NCI-H128 (cell line): ENCODE data around the gene TGFB1I1.
"Not testable (repeated sequence)": the region's sequence is repeated elsewhere in the genome, so short reads cannot be mapped to it uniquely, and the experiment has no call there.

Experiments
- DNase-seq: peaks from one replicate; lab custom pipeline; 2025; ENCODE audit not compliant: unreplicated experiment; lab: John Stamatoyannopoulos, UW

The TGFB1I1 gene

DNA sequence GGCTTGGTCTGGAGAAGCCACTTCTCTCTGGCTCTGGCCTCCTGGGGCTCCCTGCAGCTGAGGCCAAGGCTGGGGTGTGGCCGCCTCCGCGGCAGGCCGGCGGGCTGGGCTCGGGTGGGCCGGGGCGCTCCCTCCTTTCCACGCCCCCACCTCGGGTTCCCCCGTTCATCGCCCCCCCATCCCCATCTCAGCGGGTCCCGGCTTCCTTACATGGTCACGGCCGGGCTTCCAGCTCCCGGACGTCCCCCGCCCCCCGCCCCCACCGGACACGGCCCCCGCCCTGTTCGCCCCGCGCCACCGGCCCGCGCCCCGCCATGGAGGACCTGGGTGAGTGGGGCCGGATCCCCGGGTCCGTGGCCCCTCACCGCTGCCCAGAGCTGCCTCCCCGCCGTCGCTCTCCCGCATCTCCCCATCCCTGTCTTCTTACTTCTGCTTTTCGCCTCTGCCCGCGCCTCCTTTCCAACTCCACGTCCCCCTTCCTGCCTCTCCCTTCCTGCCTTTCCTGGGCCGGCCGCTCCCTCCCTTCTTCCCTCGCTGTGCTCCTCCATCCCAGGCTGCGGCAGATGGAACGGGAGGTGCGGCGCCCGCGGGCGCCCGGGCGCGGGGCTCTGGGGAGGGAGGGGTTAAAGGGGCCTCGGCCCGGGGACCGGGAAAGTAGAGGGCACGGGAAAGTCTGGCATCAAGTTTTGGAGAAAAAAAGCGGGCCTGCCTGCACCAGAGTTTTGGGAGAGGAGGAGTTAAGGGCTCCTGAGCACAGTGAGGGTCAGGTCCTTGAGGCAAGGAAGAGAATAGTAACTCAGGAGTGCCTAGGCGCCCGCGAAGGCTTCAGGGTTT lies at the start of gene TGFB1I1:
Gene TGFB1I1 (plus strand): TSS at position 278 of the 834 bp plus-strand sequence. CDS start 37 bp downstream, at position 315.
- DNase-seq, result no peak

DNA sequence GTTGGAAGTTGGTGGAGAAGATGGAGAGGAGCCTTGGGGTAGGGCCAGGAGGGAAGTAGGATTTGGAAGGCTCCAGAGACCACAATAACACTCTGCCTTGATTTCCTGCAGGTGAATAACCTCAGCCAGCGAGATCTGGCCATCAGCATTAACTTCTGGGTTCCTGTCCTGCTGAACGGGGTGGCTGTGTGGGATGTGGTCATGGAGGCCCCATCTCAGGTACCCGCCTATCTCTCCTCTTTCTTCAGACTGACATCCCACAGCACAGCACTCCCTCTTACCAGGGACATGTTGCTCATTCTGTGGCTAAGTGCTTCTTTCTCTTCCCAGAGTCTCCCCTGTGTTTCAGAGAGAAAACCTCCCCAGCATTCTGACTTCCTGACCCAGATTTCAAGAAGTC lies 48.7 kb upstream of the TGFB1I1 start:
- DNase-seq, result no peak

DNA sequence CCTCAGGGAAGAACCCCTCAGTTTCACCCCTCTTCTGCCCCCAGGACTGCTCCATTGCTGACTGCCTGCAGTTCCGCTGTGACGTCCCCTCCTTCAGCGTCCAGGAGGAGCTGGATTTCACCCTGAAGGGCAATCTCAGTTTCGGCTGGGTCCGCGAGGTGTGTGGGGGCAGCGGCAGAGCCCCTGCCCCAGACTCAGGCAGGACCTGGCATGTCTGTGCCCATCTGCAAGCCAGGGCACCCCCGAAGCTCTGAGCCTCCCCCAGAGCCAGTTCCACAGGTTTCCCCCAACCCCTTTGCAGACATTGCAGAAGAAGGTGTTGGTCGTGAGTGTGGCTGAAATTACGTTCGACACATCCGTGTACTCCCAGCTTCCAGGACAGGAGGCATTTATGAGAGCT lies 48.2 kb upstream of the TGFB1I1 start:
- no peak for DNase-seq

DNA sequence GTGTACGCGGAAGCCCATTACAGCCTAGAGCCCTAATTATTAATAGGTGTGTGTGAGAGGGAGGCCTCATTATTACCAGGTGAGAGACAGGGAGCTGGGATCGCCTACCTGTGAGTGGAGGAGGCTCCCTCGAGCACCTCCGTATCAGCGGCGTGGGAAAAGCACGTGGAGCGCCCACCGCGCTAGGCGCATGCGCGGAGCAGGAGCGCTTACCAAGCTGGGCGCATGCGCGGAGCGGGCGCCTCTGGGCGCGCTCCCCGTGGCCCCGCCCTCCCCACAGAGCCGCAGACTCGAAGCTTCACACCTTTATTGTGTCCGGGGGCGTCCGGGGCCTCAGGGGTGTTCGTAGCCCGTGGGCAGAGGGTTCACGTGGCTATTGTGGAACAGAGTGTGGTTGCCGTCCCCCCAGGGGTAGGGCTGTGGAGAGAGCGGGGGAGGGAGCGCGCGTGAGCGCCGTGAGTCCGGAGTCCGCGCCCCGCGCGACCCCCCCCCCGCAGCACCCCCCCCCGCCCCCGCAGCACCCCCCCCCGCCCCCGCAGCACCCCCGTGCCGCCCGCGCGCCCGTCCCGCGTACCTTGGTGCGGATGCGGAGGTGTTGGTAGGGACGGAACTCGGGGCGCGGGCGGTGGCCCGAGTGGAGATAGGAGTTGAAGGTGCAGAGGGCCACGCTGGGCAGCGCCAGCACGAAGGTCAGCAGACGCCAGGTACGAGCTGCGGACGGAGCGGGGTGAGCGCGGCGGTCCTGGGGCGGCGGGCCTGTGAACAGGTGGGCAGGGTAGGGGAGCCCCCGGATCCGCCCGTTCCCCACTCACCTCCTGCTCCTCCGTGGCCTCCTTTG lies 44.3 kb upstream of the TGFB1I1 start:
- DNase-seq, result no peak

DNA sequence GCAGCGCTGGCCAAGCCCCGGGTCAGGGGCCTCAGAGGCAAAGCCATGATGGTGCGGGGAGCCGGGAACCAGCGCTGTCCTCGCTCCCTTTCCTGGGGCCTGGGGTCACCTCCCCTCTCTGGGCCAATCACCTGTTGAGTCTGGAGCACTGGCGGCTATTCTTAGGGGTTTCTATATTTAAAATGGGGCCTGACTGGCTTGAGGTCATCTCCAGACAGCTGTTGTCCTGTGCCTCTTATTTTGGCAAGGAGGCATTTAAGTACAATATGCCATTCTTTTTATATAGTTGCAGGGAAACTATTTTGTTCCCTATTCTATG lies 43.7 kb upstream of the TGFB1I1 start, which contains the start of gene COX6A2:
Gene COX6A2 (minus strand): TSS at position 82 of the 319 bp plus-strand sequence. CDS start 35 bp downstream, at position 47.
- DNase-seq, result no peak

DNA sequence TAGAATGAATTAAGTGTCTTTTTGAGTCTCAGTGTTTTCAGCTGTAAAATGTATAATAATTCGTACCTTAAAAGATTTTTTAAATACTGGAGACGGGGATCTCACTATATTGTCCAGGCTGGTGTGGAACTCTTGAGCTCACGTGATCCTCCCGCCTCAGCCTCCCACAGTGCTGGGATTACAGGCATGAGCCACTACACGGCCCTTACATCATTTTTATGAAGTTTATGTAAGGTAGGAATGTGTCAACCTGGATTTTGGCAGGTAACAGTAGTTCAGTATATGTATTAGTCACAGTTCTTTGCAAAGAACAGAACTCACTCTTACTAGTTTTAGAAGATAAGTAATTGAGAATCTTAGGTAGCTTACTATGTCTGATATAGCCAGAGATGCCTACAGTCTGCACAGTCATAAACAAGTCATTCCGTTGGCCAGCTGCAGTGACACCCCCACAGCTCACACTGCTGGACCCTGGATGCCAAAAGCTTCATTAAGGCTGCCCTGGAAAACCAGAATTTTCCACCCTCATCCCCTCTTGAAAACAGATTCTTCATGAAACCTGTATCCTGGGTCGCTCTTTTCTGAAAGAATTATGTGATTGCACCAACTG lies 43.2 kb upstream of the TGFB1I1 start:
- no peak for DNase-seq

DNA sequence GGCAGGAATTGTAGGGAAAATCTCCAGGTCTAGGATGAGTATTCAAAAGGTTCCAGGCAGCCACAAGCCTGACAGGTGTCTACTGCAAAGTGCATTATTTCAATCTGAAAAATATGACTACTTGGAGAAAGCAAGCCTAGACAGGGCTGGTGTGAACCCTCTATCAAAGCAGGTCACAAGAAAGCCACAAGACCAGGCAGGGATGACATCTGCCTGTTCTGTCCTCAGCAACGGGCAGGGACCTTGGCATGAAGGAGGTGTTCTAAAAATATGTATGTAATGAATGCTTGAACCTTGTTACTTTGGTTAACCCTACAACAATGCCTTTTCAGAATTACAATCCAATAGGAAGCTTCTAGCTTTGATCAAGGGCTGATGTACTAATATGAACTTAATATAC lies 42.6 kb upstream of the TGFB1I1 start:
- DNase-seq, result no peak

DNA sequence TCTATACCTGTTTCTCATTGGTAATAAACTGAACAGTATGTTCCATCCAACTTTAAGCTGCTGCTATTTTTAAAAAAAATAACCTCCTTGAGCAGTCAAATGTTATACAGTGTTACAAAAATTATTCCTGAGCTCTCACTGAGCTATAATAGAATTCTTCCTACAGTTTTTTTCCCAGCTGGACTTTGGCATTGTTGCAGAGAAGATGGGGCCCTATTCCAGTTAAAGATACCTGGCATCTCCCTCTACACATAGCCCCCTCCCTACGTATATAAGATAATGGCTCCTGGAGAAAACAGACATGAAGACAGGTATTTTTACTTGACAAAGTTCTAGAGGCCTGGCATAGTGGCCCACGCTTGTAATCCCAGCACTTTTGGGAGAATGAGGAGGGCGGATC lies 42.2 kb upstream of the TGFB1I1 start:
- no peak for DNase-seq

DNA sequence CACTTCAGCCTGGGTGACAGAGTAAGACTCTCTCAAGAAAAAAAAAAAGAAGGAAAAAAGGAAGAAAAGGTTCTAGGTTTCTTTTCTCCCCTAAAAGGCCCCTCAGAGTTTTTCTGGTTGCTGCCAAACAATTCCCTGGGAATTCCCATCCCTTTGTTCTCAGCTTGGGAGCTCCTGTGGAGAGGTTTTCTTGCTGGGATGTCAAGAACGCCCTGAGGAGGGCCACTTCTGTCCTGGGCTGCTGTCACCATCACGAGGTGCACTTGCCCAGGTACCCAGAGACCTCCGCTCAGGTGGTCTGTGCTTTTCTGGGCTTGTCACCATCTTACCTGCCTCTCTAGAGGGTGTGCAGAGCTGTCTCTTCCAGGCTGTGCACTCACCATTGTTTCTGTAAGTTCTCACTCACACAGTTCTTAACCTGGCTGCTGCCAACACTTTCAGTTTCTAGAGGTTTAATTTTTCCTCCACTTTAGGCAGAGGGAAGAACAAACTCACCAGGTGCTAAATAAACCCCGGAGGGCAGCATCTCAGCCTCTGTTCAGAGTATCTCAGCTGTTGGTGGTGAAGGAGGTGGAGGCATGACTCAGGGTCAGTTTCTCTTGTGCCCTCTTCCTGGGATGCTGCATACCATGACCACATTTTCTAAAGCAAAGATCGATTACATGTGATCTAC lies 41.4 kb upstream of the TGFB1I1 start:
- no peak for DNase-seq

DNA sequence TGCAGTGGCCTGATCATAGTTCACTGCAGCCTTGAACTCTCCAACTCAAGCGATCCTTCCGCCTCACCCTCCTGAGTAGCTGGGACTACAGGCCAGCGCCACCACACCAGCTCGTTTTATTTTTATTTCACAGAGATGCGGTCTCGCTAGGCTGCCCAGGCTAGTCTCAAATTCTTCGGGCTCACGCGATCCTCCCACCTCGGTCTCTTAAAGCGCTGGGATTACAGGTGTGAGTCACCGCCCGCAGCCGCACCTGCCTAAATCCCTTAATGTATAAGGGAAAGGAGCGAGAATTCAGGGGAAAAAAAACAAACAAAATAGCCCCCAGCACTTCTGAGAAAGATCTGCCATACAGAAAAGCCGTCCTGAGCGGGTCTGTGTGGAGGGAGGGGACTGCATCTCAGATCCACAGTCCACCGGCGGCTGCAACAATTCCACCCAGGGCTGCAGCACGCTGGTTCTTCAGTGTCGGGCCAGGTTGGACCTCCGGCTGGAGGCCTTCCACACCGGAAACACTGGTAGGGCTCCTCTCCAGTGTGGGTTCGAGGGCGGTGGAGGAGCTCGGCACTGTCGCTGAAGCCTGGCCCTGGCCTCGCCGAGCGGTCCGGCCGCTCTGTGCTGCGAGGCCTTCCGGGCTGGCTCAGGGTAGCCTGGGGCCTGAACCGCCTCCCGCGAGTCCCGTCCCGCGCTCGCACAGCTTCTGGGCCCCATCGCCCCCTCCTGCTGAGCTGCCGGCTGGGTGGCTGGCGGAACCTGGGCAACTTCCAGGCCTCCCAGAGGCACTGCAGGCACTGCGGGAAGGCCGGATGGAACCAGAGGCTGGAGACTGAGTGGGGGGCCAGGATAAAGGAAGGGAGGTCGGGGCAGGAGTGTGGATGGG lies 36.4 kb upstream of the TGFB1I1 start:
- DNase-seq, result no peak

DNA sequence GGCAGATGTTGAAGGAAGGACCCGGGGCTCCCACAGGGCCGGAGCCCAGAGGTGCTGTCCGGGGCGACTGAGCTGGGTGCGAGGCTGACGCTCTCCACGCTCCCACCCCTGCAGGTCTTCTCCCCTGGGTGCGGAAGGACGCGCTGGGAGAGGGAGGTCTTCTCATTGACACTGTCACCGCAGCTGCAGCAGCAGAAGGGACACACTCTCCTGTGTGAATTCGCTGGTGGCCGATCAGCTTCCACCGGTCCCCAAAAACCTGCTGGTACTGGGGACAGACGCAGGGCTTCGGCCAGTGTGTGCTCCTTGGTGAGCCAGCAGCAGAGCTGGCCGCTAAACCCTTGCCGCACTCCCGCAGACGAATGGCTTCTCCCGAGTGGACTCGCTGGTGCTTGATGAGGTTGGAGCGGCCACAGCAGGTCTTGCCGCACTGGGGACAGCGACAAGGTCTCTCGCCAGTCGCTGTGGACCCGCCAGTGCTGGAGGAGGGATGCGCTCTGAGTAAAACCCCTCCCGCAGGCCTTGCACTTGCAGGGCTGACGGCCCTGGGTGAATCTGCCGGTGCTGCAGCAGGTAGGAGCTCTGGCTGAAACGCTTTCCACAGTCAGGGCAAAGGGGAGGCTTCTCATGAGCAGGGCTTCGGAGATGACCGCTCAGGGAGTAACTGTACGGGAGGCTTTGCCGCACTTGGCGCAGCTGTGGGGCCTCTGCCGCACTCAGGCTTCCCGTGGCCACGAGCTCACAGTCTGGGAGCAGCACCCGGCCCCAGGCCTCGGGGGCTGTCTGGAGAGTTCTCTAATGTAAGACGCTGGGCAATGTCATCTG lies 35.5 kb upstream of the TGFB1I1 start:
- no peak for DNase-seq

DNA sequence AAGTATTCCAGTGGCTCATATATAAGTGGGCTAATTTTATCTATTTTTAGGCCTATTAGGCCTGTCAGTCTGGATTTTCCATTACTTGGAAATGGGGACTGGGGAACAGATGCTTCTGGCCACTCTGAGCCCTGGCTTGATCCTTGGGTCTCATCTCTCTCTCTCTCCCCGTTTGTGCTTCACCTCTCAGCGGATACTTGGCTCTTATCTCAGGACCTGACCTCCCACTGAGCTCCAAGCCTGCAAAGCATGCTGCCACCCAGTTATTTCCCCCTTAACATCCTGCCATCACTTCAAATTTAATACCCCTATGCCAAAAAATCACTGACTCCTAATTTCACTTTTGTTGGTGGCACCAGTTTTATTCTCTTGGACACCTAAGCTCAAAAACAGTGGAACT lies 33.5 kb upstream of the TGFB1I1 start:
- DNase-seq, result no peak

DNA sequence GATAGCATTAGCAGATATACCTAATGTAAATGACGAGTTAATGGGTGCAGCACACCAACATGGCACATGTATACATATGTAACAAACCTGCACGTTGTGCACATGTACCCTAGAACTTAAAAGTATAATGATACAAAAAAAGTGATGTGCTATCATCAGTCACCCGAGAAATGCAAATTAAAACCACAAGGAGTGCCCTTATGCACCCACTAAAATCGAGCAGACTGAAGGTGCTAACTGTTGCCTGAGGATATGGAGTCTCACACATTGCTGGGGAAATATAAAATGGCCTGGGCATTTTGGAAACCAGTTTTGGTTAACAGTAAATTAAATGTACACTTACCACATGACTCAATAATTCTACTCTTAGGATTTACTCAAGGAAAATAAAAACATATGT lies 32.9 kb upstream of the TGFB1I1 start:
- DNase-seq, result not testable (repeated sequence)

DNA sequence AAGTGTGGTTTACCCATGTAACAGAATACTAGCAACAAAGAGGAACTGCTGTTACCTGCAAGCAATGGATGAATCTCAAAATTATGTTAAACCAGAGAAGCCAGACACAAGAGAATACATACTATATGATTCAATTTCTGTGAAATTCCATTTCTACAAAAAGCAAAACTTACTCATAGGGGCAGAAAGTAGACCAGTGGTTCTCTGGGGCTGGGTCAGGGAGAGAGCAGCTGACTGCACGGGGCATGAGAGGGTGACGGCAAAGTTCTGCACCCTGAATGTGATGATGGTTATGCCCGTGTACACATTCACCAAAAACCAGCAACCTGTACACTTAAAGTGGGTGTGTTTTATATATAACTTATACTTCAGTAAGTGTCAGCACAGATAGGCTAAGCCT lies 32.4 kb upstream of the TGFB1I1 start:
- DNase-seq, result no peak

DNA sequence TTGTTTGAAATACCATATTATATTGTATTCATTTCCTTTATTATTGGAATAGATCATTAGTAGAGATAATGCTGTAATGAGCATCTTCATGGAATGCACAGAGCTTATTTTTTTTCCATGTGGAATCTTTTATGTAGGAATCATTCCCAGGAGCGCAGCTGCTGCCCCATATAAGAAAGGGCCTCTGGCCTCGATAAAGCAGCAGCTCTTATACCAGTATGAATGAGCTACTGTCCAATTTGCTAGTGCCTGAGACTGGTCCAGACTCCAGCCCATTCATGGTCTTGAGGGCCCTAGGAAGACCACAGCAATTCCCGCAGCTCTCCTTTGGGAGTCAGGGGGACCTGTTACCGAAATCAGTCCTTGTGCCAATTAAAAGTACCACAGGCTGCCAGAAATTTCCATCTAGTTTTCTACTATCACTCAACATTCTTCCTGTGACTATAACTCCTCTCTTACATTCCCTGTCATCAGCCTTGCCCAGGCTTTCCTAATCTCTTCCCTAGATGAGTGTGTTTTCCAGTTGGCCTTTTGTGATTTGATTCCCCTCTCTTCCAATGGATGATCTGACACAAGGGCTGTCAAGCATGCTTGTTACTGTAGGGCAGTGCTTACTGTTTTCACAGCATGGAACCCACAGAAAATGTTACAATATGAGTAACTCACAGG lies 31.3 kb upstream of the TGFB1I1 start:
- DNase-seq, result no peak

DNA sequence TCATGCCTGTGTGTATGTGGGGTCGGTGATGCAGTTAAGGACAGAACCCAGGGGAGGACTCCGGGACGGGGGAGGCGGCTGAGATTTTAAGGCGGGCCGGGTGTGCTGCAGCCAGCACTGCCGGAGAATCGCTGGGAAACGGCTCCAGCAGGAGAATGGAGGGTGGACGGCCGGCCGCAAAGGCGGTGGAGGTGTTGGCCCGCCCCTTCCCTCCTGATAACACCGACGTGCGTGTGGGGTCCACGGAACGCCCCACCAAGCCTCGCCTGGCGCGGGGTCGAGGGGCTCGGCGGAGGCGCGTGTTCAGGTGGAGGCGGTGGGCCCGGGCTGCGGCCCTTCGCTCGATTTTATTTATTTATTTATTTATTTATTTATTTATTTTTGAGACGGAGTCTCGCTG lies 30.0 kb upstream of the TGFB1I1 start:
- no peak for DNase-seq

DNA sequence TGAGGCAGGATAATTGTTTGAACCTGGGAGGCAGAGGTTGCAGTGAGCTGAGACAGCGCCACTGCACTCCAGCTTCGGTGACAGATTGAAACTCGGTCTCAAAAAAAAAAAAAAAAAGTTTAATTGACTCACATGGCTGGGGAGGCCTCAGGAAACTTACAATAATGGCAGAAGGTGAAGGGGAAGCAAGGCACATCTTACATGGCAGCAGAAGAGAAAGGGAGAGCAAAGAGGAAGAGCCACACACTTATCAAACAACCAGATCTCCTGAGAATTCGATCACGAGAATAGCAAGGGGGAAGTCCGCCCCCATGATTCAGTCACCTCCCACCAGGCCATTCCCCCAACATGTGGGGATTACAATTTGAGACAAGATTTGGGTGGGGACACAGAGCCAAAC lies 26.0 kb upstream of the TGFB1I1 start:
- not testable (repeated sequence) for DNase-seq

DNA sequence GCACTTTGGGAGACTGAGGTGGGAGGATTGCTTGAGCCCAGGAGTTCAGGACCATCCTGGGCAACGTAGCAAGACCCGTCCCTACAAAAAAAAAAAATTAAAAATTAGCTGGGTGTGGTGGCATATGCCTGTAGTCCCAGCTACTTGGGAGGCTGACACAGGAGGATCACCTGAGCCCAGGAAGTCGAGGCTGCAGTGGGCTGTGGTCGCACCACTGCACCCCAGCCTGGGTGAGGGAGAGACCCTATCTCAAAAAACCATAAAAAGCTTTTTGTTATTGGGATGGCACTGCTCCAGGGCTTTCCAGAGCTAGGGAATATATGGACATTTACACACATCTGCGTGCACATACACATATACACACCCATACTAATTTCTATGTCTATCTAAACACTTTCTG lies 20.8 kb upstream of the TGFB1I1 start:
- DNase-seq, result no peak
